ENCODE data around the gene ARHGAP18. TPM values are rescaled to one million over a fixed set of nuclear protein-coding genes. Genes with fewer than 3 reads are reported as not detected.

ARHGAP18 gene
- total and polyA plus RNA-seq, 2 experiments from 2014 or later = 4.3 to 5.0 TPM

- ATAC-seq (no peak), DNase-seq (ENCODE audit: low spot score) (no peak)
- Mint-ChIP-seq H3K4me1 (peaks cover 5% of the 10 kb centered on the region; the same call in 2 of the 3 replicates), H3K27me3 (ENCODE audit: insufficient read depth, low read depth, poor library complexity) (peaks cover 2% of the 10 kb centered on the region), H3K36me3 (ENCODE audit: low read depth) (no peaks in the 10 kb centered on the region), H3K27ac (no peak overlapping the region), H3K9me3 (no peaks in the 10 kb centered on the region), H3K4me3 (no peak overlapping the region)
- TF ChIP-seq CTCF (conservative IDR thresholded peaks at IDR 0.05; ENCODE audit: low read depth in 2 of 2) (no peak), NANOG (IDR thresholded peaks at IDR 0.05; ENCODE audit: borderline replicate concordance) (no peak), POLR2AphosphoS5 (IDR thresholded peaks at IDR 0.05; ENCODE audit: low read depth) (no peak), ZNF462 (CRISPR knock-in tag; IDR thresholded peaks at IDR 0.05) (no peak), REST (IDR thresholded peaks at IDR 0.05; ENCODE audit: unreplicated experiment) (no peak), EZH2phosphoT487 (IDR thresholded peaks at IDR 0.05; ENCODE audit: unreplicated experiment) (no peak), JUNB (IDR thresholded peaks at IDR 0.05; ENCODE audit: unreplicated experiment) (no peak), EZH2 (IDR thresholded peaks at IDR 0.05; ENCODE audit: low read depth, unreplicated experiment) (no peak), ZNF114 (CRISPR knock-in tag; IDR thresholded peaks at IDR 0.05) (no peak), CREB1 (CRISPR knock-in tag; IDR thresholded peaks at IDR 0.05; ENCODE audit: low read depth) (no peak), ETS1 (IDR thresholded peaks at IDR 0.05) (no peak), ZNF331 (CRISPR knock-in tag; IDR thresholded peaks at IDR 0.05; ENCODE audit: low read depth) (no peak)
- Histone ChIP-seq H3K27me3 (ENCODE audit: insufficient read depth) (no peaks in the 10 kb centered on the region), H3F3A (replicated peaks; ENCODE audit: low read depth) (no peaks in the 10 kb centered on the region), H2AFZ (no peak overlapping the region), H4K20me1 (replicated peaks; ENCODE audit: insufficient read depth) (no peaks in the 10 kb centered on the region), H3K4me1 (ENCODE audit: insufficient read depth) (no peaks in the 10 kb centered on the region), H3K4me2 (no peak overlapping the region), H3K36me3 (ENCODE audit: insufficient read depth) (no peaks in the 10 kb centered on the region), H3K4me3 (no peak overlapping the region), H3K9me2 (ENCODE audit: insufficient read depth) (no peaks in the 10 kb centered on the region), H3K79me2 (replicated peaks; ENCODE audit: insufficient read depth) (no peaks in the 10 kb centered on the region), H3K27ac (ENCODE audit: low read depth) (no peak overlapping the region)
These were observed 31.5 kb downstream of the ARHGAP18 start for GRCh38 chr6:129678463-129678862.
